HG02623 (cell line): ENCODE measurements around the gene EEPD1.

ENCODE experiments used
- ATAC-seq: cut with Tn5 transposase; IDR thresholded peaks from one replicate; pipeline ENCODE4 v1.9.1; 2021; ENCODE audit warnings: moderate library complexity; ENCODE audit not compliant: unreplicated experiment

Gene EEPD1

GRCh38 chr7:36154255-36155212 lies 1.5 kb downstream of the EEPD1 start:
- no peak for ATAC-seq

- ATAC-seq: no peak
Measured at GRCh38 chr7:36155811-36156361, 2.8 kb downstream of the EEPD1 start.

DNA sequence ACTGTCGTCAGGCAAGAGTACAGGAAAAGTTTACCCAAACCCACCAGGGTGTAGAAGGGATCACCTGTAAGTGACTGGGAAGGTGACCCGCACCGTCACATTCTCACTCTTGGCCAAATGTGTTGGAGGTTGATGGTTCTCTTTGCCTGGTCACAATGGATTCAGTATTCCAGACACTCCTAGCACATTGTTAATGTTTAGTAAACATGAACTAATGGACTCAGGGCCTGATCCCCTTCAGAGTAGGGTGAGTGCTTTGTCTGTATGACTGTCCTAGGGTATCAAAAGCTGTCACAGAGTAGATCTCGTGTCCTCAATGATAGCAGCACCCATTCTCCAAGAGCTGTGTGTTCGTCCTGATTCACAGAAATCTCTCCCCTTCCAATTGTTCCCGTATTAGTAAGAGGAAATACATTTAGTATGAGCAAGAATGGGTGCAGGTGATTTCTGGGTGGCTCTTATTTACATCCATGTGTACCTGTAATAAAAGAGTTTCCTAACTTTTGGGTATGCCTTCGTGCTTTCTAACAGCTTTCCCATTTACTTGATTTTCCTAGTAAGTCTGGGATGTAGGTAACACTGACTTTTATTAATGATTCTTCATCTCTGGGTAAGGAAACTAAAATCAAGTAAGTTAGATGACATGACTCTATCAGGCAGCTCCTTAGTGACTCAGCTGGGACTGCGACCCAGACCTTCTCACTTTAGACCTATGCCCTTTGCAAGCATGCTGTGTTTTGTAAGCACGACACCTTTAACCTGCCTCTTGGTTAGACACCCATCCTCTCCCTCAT lies 4.7 kb downstream of the EEPD1 start:
- ATAC-seq: no peak

DNA sequence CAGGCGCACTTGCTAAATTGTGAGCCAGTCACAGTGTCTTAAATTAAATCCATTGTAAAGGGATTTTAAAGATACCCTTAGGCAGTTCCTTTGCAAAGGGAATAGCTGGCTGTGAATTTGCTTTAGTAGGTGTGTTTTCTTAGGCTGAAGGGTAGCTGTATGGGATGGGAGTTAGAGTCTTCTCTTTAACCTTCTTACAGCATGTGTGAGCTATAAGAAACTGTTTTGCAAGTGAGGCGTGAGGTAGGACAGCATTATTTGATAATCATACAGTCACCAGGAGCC lies 5.2 kb downstream of the EEPD1 start:
- no peak for ATAC-seq

DNA sequence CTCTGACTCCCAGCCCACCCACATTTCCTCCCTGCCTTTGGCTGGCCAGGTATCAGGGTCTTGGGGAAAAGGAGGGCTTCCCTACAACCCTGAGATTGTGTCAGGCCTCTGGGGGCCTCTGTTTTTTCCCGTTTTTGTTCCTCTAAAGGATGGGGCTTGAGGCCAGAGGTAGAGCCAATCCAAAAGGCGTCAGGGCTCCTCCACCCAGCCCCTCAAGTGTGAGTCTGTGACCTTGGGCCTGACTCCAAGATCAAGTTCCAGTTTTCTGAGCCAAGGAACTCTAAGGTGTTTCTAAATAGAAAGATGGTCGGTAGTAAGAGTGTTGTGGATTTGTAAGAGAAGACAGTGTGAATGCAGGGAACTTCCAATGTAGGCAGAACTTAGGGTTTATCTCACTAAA lies 6.6 kb downstream of the EEPD1 start:
- no peak for ATAC-seq

DNA sequence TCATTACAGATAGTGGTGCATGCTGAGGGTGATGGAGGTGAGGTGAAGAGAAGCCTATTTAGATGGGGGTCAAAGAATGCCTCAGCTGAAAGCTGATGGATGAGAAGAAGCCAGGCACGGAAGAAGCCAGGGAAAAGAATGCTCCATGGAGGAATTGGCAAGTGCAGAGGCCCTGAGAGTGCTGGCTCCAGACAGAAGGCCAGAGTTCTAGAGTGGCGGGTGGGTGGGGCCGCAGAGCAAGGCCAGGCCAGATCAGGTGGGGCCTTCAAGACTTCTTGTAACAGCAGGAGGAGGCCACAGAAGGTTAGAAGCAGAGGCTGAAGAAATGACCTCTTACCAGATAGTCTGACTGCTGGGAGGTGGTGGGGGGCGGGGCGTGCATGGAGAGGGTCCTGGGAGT lies 7.3 kb downstream of the EEPD1 start:
- no peak for ATAC-seq

DNA sequence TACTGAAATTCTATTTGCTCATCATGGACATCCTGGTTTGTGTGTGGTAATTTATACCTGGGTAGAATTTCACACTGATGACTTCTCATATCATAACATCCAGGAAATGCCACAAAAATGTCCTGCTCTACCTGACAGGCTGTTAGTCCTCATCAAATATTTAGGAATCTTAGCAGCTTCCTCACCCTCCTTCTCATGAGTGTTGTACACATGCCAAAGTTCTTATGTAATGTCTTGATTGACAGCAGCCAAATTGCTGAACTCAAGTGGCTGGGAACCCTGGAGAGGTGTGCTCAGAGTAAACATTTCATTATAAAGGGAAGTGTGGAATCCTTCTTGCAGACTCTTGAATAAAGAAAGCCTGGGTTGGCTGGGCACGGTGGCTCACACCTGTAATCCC lies 8.9 kb downstream of the EEPD1 start:
- no peak for ATAC-seq

DNA sequence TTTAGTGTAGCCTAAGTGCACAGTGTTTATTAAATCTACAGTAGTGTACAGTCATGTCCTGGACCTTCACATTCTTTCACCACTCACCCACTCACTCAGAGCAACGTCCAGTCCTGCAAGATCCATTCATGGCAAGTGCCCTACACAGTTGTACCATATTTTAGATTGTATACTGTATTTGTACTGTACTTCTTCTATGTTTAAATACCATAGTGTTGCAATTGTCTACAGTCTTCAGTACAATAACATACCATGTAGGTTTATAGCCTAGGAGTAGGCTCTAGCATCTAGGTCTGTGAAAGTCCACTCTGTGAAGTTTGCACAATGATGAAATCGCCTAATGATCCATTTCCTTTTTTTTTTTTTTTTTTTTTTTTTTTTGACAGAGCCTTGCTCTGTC lies 12.0 kb downstream of the EEPD1 start:
- no peak for ATAC-seq

- ATAC-seq: no peak
Measured at GRCh38 chr7:36165802-36166201, 12.7 kb downstream of the EEPD1 start.

GRCh38 chr7:36167403-36168050 lies 14.5 kb downstream of the EEPD1 start:
- no peak for ATAC-seq

GRCh38 chr7:36171503-36171902 lies 18.4 kb downstream of the EEPD1 start:
- ATAC-seq: peak; percentile 48

DNA sequence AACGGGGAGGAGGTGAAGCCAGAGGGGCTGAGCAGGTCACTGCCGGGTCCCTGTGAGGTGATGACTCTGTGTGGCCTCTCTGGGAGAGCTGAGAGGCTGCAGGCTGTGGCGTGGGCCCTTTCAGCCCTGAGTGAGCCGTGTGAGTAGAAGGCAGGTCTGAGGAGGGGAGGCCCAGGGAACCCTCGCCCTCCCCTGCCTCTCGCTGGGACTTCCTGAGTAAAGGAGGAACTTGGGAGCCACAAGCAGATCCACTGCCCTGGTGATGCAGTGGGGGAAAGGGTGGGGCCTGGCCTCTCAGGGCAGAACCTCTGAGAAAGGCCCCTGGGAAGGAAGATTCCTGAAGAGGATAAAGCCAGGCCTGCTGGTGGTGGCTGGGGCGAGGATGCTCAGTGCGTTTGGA lies 22.8 kb downstream of the EEPD1 start:
- ATAC-seq: no peak

GRCh38 chr7:36176697-36177096 lies 23.6 kb downstream of the EEPD1 start:
- ATAC-seq: no peak

GRCh38 chr7:36180121-36180520 lies 27.1 kb downstream of the EEPD1 start:
- ATAC-seq: no peak

DNA sequence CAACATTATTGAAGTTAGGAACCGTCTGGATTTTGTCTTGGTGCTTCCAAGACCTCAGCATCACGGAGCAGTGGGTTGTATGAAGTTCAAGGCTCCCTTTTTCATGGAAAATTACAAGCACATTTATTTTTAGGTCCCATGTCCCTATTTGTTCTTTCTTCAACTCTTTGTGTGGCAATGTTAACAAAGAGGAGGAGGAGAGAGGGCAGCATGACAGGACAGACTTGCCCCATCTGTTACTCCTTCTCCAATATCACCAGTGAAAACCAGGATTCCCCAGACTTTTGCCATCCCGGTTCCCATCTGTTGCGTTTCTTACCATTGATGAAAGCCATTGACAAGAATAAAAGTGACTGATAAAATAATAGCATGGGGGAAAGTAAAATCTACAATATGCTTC lies 28.6 kb downstream of the EEPD1 start:
- no peak for ATAC-seq

- no peak for ATAC-seq
Measured at GRCh38 chr7:36182854-36183604, 30.0 kb downstream of the EEPD1 start.

DNA sequence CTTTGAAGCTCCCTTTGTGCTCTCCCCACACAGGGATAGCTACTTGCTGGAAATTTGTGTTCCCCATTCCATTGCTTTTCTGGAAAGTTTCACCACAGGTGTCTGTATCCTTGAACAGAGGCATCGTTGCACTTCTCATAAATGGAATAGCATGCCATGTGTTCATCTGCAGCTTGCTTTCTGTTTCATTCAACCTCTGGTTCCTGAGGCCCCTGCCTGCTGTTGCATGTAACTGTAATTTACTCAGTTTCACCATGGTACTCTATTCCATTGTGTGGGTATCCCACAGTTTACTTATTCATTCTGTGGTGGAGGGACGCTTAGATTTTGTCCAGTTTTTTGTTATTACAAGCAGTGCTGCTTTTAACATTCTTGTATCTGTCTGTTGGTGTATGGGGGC lies 32.0 kb downstream of the EEPD1 start:
- no peak for ATAC-seq

DNA sequence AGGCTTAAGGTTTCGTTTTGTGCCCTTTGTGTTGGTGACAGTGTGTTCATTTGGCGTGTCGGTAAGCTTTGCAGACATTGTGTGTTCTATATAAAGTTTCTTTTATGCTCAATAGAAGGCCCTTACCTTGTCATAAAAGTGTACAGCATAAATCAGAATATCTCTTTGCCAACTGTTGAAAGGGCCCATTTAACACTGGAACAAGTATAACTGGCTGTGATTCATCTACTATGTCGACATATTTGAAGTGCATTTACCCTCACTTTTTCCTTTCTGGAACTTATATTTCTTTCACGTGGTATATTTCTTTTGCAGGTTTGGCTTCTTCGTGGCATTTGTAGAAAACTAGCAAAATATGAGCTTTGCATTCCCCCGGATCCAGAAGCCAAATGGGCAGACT lies 32.7 kb downstream of the EEPD1 start:
- no peak for ATAC-seq

- no peak for ATAC-seq
Measured at GRCh38 chr7:36186359-36187121, 33.5 kb downstream of the EEPD1 start.

- no peak for ATAC-seq
Measured at GRCh38 chr7:36188266-36188665, 35.2 kb downstream of the EEPD1 start.
